Gastrocnemius medialis (tissue), 4 donors: Measurements from ENCODE around the gene EPSTI1.

Experiments used
- CTCF ChIP-seq, 5 experiments: fragments of 450-650 bp in 3 of 5; fragments of 200-600 bp in 2 of 5; sonication (generic) in 2 of 5; IDR thresholded peaks in 4 of 5; conservative IDR thresholded peaks in 1 of 5; 1 replicate in 4 of 5; 2 replicates in 1 of 5; pipeline ENCODE4 v1.5.1; 2016 to 2019; ENCODE audit warnings: antibody characterized with exemption in 5 of 5, mild to moderate bottlenecking in 3 of 5, moderate library complexity in 3 of 5
- POLR2A ChIP-seq, 2 donors: fragments of 450-650 bp; IDR thresholded peaks; one replicate each; pipeline ENCODE4 v1.6.1; 2017; ENCODE audit warnings: antibody characterized with exemption in 2 of 2, mild to moderate bottlenecking in 2 of 2, moderate library complexity in 2 of 2

GRCh38 chr13:42894765-42895243, 97.2 kb downstream of the EPSTI1 start:
- TF ChIP-seq POLR2A (IDR thresholded peaks at IDR 0.05) (no peak), CTCF (IDR thresholded peaks at IDR 0.05 in 4 of 5, conservative IDR thresholded peaks at IDR 0.05 in 1 of 5) (no peak)
